GM21526 (cell line): Measurements from ENCODE around the gene C6.
"Not testable (repeated sequence)": the region's sequence is repeated elsewhere in the genome, so short reads cannot be mapped to it uniquely, and the experiment has no call there.

ENCODE experiments used
- ATAC-seq: cut with Tn5 transposase; IDR thresholded peaks from one replicate; pipeline ENCODE4 v1.9.1; 2021; ENCODE audit warnings: moderate library complexity; ENCODE audit not compliant: unreplicated experiment, low FRiP score

Gene C6

DNA sequence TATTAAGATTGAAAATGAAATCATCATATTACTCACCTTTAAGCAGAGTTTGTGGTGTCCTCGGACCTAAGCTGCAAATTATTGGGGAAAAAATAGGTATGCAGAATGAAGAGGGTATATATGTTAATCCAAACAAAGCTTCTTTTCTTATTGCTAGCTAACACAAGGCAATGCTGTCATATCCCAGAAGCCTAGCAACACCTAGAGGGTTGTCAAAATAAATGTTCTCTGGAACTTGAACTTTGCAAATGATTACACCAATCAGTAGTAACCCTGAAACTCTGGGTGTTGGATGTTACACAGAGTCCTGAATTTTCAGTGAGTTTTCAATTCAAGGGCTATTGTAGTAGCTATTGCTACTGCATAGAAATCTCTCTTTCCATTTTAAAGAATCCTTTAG lies at the start of gene C6:
TSS of gene C6 (minus strand) at position 193 of the 400 bp plus-strand sequence. CDS start 10,302 bp downstream, outside the sequence.
- ATAC-seq, result no peak

DNA sequence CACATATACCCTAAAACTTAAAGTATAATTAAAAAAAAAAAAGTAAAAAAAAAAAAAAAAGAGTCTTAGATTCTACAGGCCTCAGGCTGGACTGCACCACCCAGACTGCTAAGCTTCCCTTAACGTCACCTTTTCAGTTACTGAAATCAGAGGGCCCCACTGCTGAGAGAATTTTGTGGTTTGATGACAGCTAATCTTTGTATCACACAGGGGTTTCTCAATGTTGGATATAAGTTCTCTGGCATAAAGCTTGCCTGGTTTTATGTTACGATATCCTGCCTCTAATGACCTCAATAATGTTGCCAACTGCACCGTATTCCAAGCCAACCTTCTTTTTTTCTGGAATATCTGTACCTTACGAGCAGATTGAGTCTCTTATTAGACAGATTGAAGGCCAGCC lies 43.1 kb upstream of the C6 start:
- no peak for ATAC-seq

DNA sequence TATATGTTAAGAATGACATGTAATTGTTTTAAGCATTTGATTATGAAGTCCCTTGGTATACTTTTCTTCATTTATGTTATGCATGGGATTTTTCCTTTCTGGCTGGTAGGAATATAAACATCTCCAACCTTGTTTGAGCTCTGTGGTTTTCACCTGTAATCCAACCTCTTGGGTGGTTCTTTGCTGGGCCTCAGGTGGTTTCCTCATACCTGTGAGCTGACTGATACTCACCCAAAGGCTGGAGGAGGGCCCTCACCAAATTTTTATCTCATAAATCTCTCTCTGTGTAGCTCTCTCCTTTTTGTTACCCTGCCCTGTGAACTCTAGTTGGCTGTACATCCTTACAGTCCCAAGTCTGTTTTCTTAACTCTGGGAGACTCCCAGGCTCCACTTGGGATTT lies 39.8 kb upstream of the C6 start:
- no peak for ATAC-seq

GRCh38 chr5:41252036-41252435 lies 38.7 kb upstream of the C6 start:
- ATAC-seq, result no peak

DNA sequence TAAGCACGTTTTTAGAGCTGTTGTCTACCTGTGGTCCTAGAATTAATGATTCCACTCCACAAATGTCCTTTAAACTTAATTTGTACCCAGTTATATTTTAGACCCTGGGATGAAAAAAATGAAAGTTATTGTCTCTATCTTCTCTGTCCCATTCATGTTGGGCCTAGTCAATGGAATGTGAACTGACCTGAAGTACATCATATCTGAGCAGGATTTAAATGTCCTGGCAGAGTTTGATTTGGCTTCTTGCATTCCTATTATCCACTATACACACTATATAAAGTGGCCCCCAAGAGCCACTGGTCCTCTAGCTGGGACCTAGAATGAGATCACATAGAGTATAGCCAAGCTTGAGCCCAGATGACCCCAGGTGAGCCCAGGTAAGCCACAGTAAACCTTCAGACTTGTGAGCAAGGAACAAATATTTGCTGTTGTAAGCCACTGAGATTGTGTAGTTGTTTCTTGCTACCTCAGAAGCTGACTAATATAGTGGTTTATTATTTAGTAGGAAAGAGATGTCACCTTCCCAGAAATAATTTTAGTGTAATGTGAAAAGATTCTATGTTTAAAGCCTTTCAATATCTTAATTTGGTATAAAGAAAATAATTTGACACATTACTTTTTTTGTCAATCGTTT lies 37.1 kb upstream of the C6 start:
- ATAC-seq, result no peak

DNA sequence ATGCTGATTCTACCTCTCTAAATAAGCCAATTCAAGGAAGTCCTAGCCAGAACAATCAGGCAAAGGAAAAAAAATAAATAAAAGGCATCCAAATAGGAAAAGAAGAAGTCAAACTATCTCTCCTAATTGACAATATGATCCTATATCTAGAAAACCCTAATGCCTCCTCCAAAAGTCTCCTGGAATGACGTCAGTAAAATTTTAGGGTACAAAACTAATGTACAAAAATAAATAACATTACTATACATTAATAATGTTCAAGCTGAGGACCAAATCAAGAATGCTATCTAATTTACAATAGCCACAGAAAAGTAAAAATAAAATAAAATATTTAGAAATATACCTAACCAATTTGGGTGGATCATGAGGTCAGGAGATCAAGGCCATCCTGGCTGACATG lies 33.8 kb upstream of the C6 start:
- no peak for ATAC-seq

GRCh38 chr5:41246376-41246775 lies 33.0 kb upstream of the C6 start:
- ATAC-seq, result no peak

- ATAC-seq, result no peak
These were observed 30.2 kb upstream of the C6 start for GRCh38 chr5:41243558-41243957.

- ATAC-seq, result no peak
These were observed 27.7 kb upstream of the C6 start for GRCh38 chr5:41240985-41241384.

DNA sequence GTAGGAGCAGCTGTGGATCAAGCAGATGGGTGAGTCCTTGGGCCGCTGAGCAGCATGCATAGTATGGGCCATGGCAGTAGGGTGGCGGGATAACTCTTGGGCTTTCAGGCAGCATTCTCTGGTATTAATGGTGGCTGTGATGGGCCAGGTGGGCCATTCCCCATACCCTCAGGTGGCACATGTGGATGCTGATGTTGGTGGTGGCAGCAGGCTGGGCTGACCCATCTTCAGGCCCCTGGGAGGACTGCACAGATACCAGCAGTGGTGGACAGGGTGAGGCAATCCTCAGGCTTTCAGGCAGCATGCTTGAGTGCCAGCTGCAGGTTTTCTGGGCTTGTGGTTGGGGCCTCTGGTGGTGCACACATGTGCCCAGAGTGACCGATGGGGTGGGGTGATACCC lies 27.1 kb upstream of the C6 start:
- no peak for ATAC-seq

DNA sequence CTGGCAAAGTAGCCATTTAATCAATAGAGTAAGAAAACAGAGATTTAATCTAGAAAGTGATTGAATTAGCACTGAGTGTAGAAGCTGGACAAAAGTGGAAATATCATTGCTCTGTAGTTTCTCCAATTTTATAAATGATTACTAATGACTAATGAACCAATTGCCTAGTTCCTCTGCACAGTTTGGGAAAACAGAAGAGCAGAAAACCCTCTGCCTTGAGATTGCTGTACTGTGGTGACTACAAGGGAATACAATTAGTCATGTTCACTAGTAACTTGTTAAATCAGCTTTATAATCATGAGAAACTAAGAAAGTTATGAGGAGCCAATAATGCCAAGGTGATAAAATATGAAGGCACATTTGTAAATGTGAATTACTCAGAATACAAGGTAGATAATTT lies 21.1 kb upstream of the C6 start:
- ATAC-seq, result no peak

GRCh38 chr5:41232797-41233196 lies 19.5 kb upstream of the C6 start:
- ATAC-seq, result no peak

DNA sequence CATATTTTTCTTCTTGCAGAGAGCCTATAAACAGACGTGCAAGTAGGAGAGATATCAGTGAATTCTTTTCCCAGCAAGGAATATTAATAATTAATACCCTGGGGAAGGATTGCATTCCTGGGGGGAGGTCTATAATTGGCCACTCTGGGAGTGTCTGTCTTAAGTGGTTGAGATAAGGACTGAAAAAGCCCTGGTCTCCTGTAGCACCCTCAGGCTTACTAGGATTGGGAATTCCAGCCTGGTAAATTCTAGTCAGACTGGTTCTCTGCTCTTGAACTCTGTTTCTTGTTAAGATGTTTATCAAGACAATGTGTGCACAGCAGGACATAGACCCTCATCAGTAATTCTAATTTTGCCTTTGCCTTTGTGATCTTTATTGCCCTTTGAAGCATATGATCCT lies 16.9 kb upstream of the C6 start:
- ATAC-seq, result not testable (repeated sequence)

DNA sequence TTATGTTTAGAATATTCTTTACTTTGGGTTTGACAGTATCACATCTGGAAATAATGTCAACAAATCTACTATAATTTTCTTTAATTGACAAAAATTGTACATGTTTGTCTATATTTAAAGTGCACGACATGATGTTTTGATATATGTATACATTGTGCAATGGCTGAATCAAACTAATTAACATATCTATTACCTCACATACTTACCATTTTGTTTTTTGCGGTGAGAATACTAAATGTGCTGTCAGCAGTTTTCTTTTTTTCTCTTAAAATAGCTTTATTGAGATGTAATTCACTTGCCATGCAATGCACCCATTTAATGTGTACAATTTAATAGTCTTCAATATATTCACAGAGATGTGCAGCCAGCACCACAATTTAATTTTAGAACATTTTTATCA lies 10.6 kb upstream of the C6 start:
- ATAC-seq, result no peak

- no peak for ATAC-seq
These were observed 6.4 kb upstream of the C6 start for GRCh38 chr5:41219658-41220269.

- no peak for ATAC-seq
These were observed 5.8 kb upstream of the C6 start for GRCh38 chr5:41218929-41219657.

GRCh38 chr5:41214182-41214581 lies 850 bp upstream of the C6 start:
- ATAC-seq, result no peak

DNA sequence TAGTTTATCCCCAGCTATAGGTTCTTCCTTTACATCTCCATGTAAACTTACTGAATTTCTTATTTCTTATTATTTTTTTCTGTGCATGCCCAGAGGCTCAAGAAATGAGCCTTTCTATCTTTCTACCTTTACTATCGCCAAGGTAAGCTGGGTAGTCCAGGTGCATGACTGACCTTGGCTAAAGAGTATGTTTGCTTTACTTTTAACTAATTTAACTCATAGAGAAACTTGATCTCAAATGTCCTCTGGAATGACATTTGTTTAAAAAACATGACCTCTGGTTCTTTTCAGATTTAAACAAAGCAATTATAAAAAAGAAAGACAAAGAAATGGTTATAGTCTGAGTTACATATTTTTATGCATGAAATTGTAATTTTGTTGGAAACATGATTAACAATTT lies 397 bp downstream of the C6 start:
- no peak for ATAC-seq

DNA sequence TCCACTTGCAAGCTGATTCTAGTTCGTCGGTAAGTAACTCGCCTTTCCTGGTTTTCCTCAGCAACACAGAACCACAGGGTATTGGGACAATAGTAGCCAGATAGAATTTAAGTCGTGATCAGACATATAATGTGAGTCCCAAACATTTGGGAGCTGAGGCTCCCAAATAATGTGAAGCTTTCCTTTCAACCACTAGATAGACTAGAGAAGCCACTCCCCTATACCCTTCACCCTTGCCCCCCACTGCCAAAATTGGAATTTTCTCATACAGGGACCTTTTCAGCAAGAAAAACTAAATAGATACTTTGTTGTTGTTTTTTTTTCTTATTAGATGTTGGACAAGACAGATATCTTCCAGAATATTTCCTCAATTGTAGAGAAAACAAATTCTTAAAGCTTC lies 1.9 kb downstream of the C6 start:
- no peak for ATAC-seq

GRCh38 chr5:41205475-41205874 lies 7.9 kb downstream of the C6 start:
- ATAC-seq, result not testable (repeated sequence)

DNA sequence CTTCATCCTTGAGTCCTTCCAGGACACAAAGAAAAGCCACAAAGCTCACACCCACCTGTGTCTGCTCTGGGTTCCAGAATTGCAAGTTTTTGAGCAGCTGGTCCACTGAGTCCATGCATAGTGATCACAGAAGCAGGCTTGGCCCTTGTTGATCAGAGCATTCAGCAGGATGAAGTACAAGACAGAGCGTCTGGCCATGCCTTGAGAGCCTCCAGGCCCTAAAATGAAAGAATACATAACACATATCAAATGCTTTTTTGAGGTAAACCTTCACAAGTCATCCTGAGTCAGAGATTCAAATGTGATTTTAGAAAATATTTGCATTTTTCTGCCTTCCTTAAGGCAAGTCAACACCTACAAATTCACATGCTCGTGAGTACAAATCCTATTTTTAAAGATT lies 10.3 kb downstream of the C6 start:
- no peak for ATAC-seq
